ENCODE data around the gene TLK2. TPM values are rescaled to one million over a fixed set of nuclear protein-coding genes. Genes with fewer than 3 reads are reported as not detected.

TLK2 gene
- total RNA-seq, 1 donor from 2014 or later: 34.5 TPM

DNA sequence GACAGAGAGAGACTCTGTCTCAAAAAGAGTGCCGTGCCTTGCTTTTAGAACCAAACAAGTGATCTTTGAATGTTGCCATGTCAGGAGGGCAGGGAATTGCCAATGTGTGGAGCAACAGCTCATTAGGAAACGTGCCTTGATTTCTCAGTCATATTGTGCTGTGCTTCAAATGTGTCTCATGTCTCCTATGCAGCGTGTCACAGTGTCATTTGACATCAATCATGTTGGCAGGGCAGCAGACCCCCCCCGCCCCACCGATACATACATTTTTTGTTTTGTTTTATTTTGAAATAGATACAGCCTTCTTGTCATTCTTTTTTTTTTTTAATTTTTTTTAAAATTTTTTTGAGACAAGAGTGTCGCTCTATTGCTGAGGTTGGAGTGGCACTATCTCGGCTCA, 170.9 kb downstream of the TLK2 start:
- Histone ChIP-seq H3K27ac (replicated peaks) (peak overlapping the region; percentile 75), H3K27me3 (ENCODE audit: low read depth) (no peaks in the 10 kb centered on the region), H3K9me3 (replicated peaks) (no peaks in the 10 kb centered on the region), H3K4me1 (peaks cover 46% of the 10 kb centered on the region), H3K4me3 (no peak overlapping the region), H3K36me3 (no peaks in the 10 kb centered on the region)
- no peak for DNase-seq
- TF ChIP-seq, protein P1, sequence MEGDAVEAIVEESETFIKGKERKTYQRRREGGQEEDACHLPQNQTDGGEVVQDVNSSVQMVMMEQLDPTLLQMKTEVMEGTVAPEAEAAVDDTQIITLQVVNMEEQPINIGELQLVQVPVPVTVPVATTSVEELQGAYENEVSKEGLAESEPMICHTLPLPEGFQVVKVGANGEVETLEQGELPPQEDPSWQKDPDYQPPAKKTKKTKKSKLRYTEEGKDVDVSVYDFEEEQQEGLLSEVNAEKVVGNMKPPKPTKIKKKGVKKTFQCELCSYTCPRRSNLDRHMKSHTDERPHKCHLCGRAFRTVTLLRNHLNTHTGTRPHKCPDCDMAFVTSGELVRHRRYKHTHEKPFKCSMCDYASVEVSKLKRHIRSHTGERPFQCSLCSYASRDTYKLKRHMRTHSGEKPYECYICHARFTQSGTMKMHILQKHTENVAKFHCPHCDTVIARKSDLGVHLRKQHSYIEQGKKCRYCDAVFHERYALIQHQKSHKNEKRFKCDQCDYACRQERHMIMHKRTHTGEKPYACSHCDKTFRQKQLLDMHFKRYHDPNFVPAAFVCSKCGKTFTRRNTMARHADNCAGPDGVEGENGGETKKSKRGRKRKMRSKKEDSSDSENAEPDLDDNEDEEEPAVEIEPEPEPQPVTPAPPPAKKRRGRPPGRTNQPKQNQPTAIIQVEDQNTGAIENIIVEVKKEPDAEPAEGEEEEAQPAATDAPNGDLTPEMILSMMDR (IDR thresholded peaks at IDR 0.05; ENCODE audit: borderline replicate concordance): no peak
- intact Hi-C loops (cut with micrococcal nuclease): no loop called here

DNA sequence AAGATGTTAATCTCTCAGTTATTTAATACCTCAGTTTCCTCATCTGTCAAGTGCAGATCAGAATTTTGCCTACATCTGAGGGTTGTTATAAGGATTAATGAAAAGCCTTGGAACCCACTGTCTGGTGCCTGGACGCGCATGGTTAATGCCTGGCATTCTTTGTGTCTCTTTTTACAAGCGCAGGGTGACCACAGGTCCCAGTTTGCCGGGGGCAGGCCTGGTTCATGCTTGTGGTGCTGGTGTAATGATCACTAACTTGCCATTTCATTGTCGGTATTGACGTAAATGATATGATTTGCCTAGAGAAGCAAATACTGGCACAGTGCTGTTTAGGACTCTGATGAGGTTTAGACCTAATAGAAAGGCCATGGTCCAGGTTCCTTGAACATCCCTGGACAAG, 172.0 kb downstream of the TLK2 start:
- Histone ChIP-seq H3K27ac (replicated peaks) (no peak overlapping the region), H3K4me1 (peaks cover 48% of the 10 kb centered on the region), H3K27me3 (ENCODE audit: low read depth) (no peaks in the 10 kb centered on the region), H3K4me3 (no peak overlapping the region), H3K9me3 (replicated peaks) (no peaks in the 10 kb centered on the region), H3K36me3 (no peaks in the 10 kb centered on the region)
- TF ChIP-seq, protein P1 (IDR thresholded peaks at IDR 0.05; ENCODE audit: borderline replicate concordance): no peak
- no peak for DNase-seq
- intact Hi-C loops (cut with micrococcal nuclease): no loop called here

DNA sequence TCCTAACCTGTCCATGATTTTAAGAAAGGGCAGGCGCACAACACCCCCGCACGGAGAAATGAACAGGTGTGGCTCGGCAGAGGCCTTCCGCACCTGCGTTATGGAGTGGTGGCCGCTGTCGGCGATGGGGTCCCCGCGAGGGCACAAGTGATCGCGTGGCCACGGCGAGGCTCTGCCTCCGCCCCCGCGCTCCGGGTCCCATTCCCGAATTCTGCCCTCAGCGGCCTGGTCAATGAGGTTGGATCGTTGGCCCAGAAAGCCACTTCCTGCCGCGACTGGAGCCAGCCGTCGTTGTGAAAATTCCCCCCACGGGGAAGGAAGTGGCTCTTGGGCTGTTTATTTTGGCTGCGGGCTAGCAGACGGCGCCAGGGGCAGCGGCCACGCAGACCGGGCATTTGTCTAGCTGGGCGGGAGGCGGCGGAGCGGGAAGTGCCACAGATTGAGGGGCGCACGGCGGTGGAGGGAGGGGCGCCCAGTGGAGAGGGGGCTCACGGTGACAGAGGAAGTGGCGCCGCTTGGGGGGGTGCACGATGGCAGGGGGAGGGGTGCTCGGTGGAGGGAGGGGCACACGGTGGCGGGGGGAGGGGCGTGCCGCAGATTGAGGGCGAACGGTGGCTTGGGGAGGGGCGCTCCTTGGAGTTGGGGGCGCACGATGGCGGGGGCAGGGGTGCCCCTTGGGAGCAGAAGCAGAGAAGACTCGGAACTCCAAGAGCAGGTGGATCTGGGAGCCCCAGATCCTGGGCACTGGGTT, 173.8 kb downstream of the TLK2 start:
- TF ChIP-seq, protein P1 (IDR thresholded peaks at IDR 0.05; ENCODE audit: borderline replicate concordance): no peak
- H3K36me3 ChIP-seq: no peaks in the 10 kb centered on the region
- H3K4me1 ChIP-seq: peaks cover 52% of the 10 kb centered on the region
- no peaks in the 10 kb centered on the region for H3K27me3 ChIP-seq (ENCODE audit: low read depth)
- DNase-seq: peak; percentile 74
- peak overlapping the region; percentile 81 for H3K27ac ChIP-seq (replicated peaks)
- no peaks in the 10 kb centered on the region for H3K9me3 ChIP-seq (replicated peaks)
- intact Hi-C loops (cut with micrococcal nuclease): no loop called here
- H3K4me3 ChIP-seq: peak overlapping the region; percentile 61

- DNase-seq: peak; percentile 77
- TF ChIP-seq, protein P1 (IDR thresholded peaks at IDR 0.05; ENCODE audit: borderline replicate concordance): no peak
- intact Hi-C loops (cut with micrococcal nuclease): no loop called here
Measured at GRCh38 chr17:62653002-62653825, 174.6 kb downstream of the TLK2 start.

DNA sequence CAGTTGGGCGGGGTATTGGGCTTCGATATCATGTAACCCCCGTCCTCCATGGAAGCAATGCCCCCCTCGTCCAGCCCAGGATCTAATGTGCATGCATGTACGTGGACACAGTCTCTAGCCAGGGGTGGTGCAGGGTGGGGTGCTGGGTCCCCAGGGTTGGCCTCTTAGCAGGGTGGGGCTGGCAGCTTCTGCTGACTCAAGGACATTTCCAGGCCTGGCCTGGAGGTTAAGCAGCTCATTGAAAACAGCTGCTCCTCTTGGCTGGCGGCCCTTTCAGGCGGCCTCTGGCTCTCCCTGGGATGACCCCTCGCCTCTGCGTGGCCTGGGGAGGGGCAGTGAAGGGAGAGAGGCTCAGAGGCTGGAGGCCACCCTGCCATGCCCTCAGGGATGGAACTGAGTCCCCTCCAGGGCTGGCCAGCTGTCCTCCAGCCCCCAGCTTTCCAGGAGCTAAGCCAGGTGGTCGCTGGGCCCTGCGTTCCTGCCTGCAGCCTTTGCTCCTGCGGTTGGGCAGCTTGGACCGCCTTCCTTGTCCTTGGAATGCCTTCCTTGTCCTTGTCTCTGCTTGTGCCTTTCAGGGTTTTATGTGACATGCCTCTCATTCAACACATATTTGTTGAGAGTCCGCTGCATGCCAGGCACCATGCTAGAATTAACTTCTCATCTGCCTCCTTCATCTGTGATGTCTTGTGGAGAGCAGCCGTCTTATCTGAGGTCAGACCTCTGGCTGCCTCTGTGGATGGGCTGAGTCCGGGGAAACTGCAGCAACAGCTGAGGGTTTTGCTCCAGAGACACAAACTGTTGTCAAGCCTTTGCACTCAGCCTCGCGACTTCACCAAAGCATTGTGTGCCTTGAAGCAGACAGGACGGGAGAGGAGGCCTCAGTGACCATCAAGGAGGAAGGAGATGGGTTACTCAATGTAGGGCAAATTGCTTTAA, 175.5 kb downstream of the TLK2 start:
- Histone ChIP-seq H3K9me3 (replicated peaks) (no peaks in the 10 kb centered on the region), H3K4me3 (peak overlapping the region; percentile 61), H3K36me3 (no peaks in the 10 kb centered on the region), H3K27ac (replicated peaks) (peak overlapping the region; percentile 81), H3K27me3 (ENCODE audit: low read depth) (no peaks in the 10 kb centered on the region), H3K4me1 (peaks cover 39% of the 10 kb centered on the region)
- intact Hi-C loops (cut with micrococcal nuclease): no loop called here
- TF ChIP-seq, protein P1 (IDR thresholded peaks at IDR 0.05; ENCODE audit: borderline replicate concordance): no peak
- peak; percentile 87 for DNase-seq

More at GRCh38 chr17:62653002-62653825, 174.6 kb downstream of the TLK2 start:
- H3K4me1 ChIP-seq: peaks cover 48% of the 10 kb centered on the region
- H3K9me3 ChIP-seq (replicated peaks): no peaks in the 10 kb centered on the region
- H3K4me3 ChIP-seq: peak overlapping the region; percentile 61
- H3K36me3 ChIP-seq: no peaks in the 10 kb centered on the region
- H3K27me3 ChIP-seq (ENCODE audit: low read depth): no peaks in the 10 kb centered on the region
- peak overlapping the region; percentile 81 for H3K27ac ChIP-seq (replicated peaks)

Measured in left ventricle myocardium inferior (tissue), 1 donor.